BE2C (cell line): ENCODE measurements around the gene GDF2.

ENCODE experiments used
- DNase-seq: peaks from one replicate; pipeline ENCODE4 v3.0.0-alpha.2; 2020
- H3K27me3 ChIP-seq: fragments of 250-450 bp; sonication (Bioruptor Pico); 2 replicates; pipeline ENCODE4 v1.5.1; 2020; ENCODE audit warnings: mild to moderate bottlenecking
- H3K36me3 ChIP-seq: fragments of 250-450 bp; sonication (Bioruptor Pico); 2 replicates; pipeline ENCODE4 v1.5.1; 2020; ENCODE audit warnings: mild to moderate bottlenecking
- H3K4me1 ChIP-seq: fragments of 250-450 bp; sonication (Bioruptor Pico); 2 replicates; pipeline ENCODE4 v1.5.1; 2020
- H3K4me3 ChIP-seq: 2 replicates; pipeline ENCODE4 v1.5.1; 2011; ENCODE audit warnings: low read depth, low read length
- H3K9me3 ChIP-seq: fragments of 250-450 bp; sonication (Bioruptor Pico); 2 replicates; pipeline ENCODE4 v1.5.1; 2020
- TF ChIP-seq, protein P1 (sequence below): IDR thresholded peaks from 2 replicates; pipeline ENCODE4 v1.5.1; 2012; ENCODE audit warnings: mild to moderate bottlenecking, low read depth, low read length

The GDF2 gene

DNA sequence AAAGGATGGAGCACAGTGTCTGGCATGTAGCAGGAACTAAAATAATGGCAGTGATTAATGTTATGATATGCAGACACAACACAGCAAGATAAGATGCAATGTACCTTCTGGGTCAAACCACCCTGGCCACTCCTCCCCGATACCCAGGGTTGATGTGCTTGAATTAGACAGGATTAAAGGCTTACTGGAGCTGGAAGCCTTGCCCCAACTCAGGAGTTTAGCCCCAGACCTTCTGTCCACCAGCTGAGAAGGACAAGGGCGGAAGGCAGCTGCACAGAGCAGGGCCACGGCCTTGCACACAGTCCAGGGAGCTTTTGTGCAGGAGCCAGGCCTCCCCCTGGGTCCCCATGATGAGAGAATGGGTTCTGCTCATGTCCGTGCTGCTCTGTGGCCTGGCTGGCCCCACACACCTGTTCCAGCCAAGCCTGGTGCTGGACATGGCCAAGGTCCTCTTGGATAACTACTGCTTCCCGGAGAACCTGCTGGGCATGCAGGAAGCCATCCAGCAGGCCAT is 25.9 kb downstream of the GDF2 start, which contains the start of gene RBP3:
RBP3 (plus strand) TSS at position 226 of the 514 bp plus-strand sequence; CDS start at position 348, 122 bp downstream.
- H3K36me3 ChIP-seq, result no peaks in the 10 kb centered on the region
- H3K4me1 ChIP-seq, result no peaks in the 10 kb centered on the region
- no peak for DNase-seq
- no peaks in the 10 kb centered on the region for H3K27me3 ChIP-seq
- TF ChIP-seq, protein P1, sequence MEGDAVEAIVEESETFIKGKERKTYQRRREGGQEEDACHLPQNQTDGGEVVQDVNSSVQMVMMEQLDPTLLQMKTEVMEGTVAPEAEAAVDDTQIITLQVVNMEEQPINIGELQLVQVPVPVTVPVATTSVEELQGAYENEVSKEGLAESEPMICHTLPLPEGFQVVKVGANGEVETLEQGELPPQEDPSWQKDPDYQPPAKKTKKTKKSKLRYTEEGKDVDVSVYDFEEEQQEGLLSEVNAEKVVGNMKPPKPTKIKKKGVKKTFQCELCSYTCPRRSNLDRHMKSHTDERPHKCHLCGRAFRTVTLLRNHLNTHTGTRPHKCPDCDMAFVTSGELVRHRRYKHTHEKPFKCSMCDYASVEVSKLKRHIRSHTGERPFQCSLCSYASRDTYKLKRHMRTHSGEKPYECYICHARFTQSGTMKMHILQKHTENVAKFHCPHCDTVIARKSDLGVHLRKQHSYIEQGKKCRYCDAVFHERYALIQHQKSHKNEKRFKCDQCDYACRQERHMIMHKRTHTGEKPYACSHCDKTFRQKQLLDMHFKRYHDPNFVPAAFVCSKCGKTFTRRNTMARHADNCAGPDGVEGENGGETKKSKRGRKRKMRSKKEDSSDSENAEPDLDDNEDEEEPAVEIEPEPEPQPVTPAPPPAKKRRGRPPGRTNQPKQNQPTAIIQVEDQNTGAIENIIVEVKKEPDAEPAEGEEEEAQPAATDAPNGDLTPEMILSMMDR, result no peak
- no peaks in the 10 kb centered on the region for H3K9me3 ChIP-seq
- H3K4me3 ChIP-seq, result no peak within 1 kb of the TSS

- no peaks in the 10 kb centered on the region for H3K36me3 ChIP-seq
- no peaks in the 10 kb centered on the region for H3K9me3 ChIP-seq
- no peaks in the 10 kb centered on the region for H3K4me1 ChIP-seq
- TF ChIP-seq, protein P1, result no peak
- no peaks in the 10 kb centered on the region for H3K27me3 ChIP-seq
- DNase-seq, result no peak
- H3K4me3 ChIP-seq, result no peak overlapping the region
These were observed 26.6 kb downstream of the GDF2 start for GRCh38 chr10:47348661-47349470.

DNA sequence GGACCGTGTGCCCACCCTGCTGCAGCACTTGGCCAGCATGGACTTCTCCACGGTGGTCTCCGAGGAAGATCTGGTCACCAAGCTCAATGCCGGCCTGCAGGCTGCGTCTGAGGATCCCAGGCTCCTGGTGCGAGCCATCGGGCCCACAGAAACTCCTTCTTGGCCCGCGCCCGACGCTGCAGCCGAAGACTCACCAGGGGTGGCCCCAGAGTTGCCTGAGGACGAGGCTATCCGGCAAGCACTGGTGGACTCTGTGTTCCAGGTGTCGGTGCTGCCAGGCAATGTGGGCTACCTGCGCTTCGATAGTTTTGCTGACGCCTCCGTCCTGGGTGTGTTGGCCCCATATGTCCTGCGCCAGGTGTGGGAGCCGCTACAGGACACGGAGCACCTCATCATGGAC is 27.3 kb downstream of the GDF2 start:
- TF ChIP-seq, protein P1, result no peak
- Histone ChIP-seq H3K27me3 (no peaks in the 10 kb centered on the region), H3K4me3 (no peak overlapping the region), H3K9me3 (no peaks in the 10 kb centered on the region), H3K4me1 (no peaks in the 10 kb centered on the region), H3K36me3 (no peaks in the 10 kb centered on the region)
- no peak for DNase-seq

GRCh38 chr10:47349941-47350371 is 27.7 kb downstream of the GDF2 start:
- Histone ChIP-seq H3K4me3 (no peak overlapping the region), H3K27me3 (no peaks in the 10 kb centered on the region), H3K36me3 (no peaks in the 10 kb centered on the region), H3K9me3 (no peaks in the 10 kb centered on the region), H3K4me1 (no peaks in the 10 kb centered on the region)
- no peak for DNase-seq
- TF ChIP-seq, protein P1, result no peak

- Histone ChIP-seq H3K36me3 (no peaks in the 10 kb centered on the region), H3K27me3 (no peaks in the 10 kb centered on the region), H3K9me3 (no peaks in the 10 kb centered on the region), H3K4me3 (no peak overlapping the region), H3K4me1 (no peaks in the 10 kb centered on the region)
- TF ChIP-seq, protein P1, result no peak
- DNase-seq, result no peak
These were observed 28.7 kb downstream of the GDF2 start for GRCh38 chr10:47350671-47351640.
